Erythroblast (primary cell): Measurements from ENCODE around the gene MTSS2.

Source experiments
- GATA1 ChIP-seq: IDR thresholded peaks from 2 replicates; pipeline ENCODE4 v1.6.1; 2011; ENCODE audit warnings: low read depth, mild to moderate bottlenecking, control low read depth, low read length, moderate library complexity
- POLR2A ChIP-seq: IDR thresholded peaks from 2 replicates; pipeline ENCODE4 v1.6.1; 2011; ENCODE audit warnings: mild to moderate bottlenecking, low read length

GRCh38 chr16:70721202-70721963, 35.5 kb upstream of the MTSS2 start:
- TF ChIP-seq POLR2A, result no peak
- no peak for TF ChIP-seq GATA1
